H1 (cell line): ENCODE measurements around the gene NAV2. TPM values are rescaled to one million over a fixed set of nuclear protein-coding genes. Genes with fewer than 3 reads are reported as not detected.

Experiments used
- CTCF ChIA-PET: fragments of 300-600 bp; sonication (Branson Sonifier 250); formaldehyde crosslinking; loops from one replicate; lab custom pipeline; 2021; ENCODE audit not compliant: partially characterized antibody; lab: Charles Lee
- POLR2A ChIA-PET: fragments of 300-600 bp; sonication (Branson Sonifier 250); formaldehyde crosslinking; loops from one replicate; lab custom pipeline; 2021; ENCODE audit warnings: inconsistent platforms; ENCODE audit not compliant: partially characterized antibody; lab: Charles Lee
- DNase-seq, 2 experiments: peaks; one replicate each; pipeline versions ENCODE4 v3.0.0 to v3.0.0-alpha.2; 2010 to 2022; ENCODE audit warnings: low spot score in 2 of 2, low read depth in 1 of 2, mixed read lengths in 1 of 2
- FAIRE-seq: peaks from 2 replicates; lab custom pipeline; 2011; peaks lifted over from hg19 to GRCh38; lab: Jason Lieb, UNC
- H2AFZ ChIP-seq: 2 replicates; pipeline ENCODE4 v1.8.1; 2012; ENCODE audit warnings: low read length, inconsistent platforms
- H2AK5ac ChIP-seq: 2 replicates; pipeline ENCODE4 v1.6.1; 2013; ENCODE audit warnings: low read depth, low read length
- H2BK120ac ChIP-seq: replicated peaks from 2 replicates; pipeline ENCODE3; 2013; ENCODE audit warnings: low read depth, low read length, inconsistent platforms
- H2BK12ac ChIP-seq: 2 replicates; pipeline ENCODE4 v1.6.1; 2013; ENCODE audit warnings: low read depth, low read length
- H2BK15ac ChIP-seq: 2 replicates; pipeline ENCODE4 v1.6.1; 2013; ENCODE audit warnings: low read length
- H2BK20ac ChIP-seq: 2 replicates; pipeline ENCODE4 v1.6.1; 2013; ENCODE audit warnings: low read length
- H2BK5ac ChIP-seq: 2 replicates; pipeline ENCODE4 v1.6.1; 2013; ENCODE audit warnings: low read depth, low read length
- H3K14ac ChIP-seq: 2 replicates; pipeline ENCODE4 v1.6.1; 2013; ENCODE audit warnings: inconsistent platforms; ENCODE audit not compliant: insufficient read length
- H3K18ac ChIP-seq: 2 replicates; pipeline ENCODE4 v1.6.1; 2013; ENCODE audit warnings: low read length; ENCODE audit errors: extremely low read depth
- H3K23ac ChIP-seq: 2 replicates; pipeline ENCODE4 v1.6.1; 2013; ENCODE audit warnings: inconsistent platforms; ENCODE audit not compliant: insufficient read length
- H3K23me2 ChIP-seq: 2 replicates; pipeline ENCODE4 v1.6.1; 2013; ENCODE audit warnings: low read depth, low read length
- H3K27ac ChIP-seq: 2 replicates; pipeline ENCODE4 v1.6.1; 2011; ENCODE audit warnings: low read depth, low read length, inconsistent platforms
- H3K27me3 ChIP-seq, 4 experiments: replicated peaks in 1 of 4; 1 replicate in 1 of 4; 2 replicates in 3 of 4; pipeline versions ENCODE4 v1.6.1 to v1.8.1; 2011 to 2013; ENCODE audit warnings: low read length in 3 of 4, mild to moderate bottlenecking in 3 of 4, inconsistent platforms in 2 of 4, mixed read lengths in 2 of 4, moderate library complexity in 1 of 4; ENCODE audit not compliant: control insufficient read depth in 3 of 4, insufficient read depth in 3 of 4; ENCODE audit errors: extremely low read depth in 1 of 4
- H3K36me3 ChIP-seq, 4 experiments: 2 replicates each; pipeline versions ENCODE4 v1.6.1 to v1.8.1; 2011 to 2013; ENCODE audit warnings: mild to moderate bottlenecking in 4 of 4, low read length in 3 of 4, moderate library complexity in 2 of 4, control low read depth in 1 of 4, inconsistent platforms in 1 of 4; ENCODE audit not compliant: insufficient read depth in 4 of 4, control insufficient read depth in 2 of 4
- H3K4ac ChIP-seq: replicated peaks from 2 replicates; pipeline ENCODE3; 2013; ENCODE audit warnings: low read length, low read depth, mixed read lengths, inconsistent platforms; ENCODE audit not compliant: insufficient read length
- H3K4me1 ChIP-seq, 4 experiments: replicated peaks in 1 of 4; 1 replicate in 1 of 4; 2 replicates in 3 of 4; pipeline versions ENCODE4 v1.6.1 to v1.8.1; 2011 to 2013; ENCODE audit warnings: low read length in 3 of 4, inconsistent platforms in 2 of 4, mixed read lengths in 1 of 4; ENCODE audit not compliant: insufficient read depth in 4 of 4, control insufficient read depth in 3 of 4
- H3K4me2 ChIP-seq, 2 experiments: 2 replicates each; pipeline versions ENCODE4 v1.6.1 to v1.8.1; 2011 to 2013; ENCODE audit warnings: low read depth in 2 of 2, low read length in 2 of 2, control low read depth in 1 of 2, inconsistent platforms in 1 of 2, mild to moderate bottlenecking in 1 of 2; ENCODE audit not compliant: insufficient read depth in 1 of 2
- H3K4me3 ChIP-seq, 4 experiments: fragments of 200-600, 300-600 bp in 1 of 4; sonication (generic), shearing (Covaris generic), sonication (Bioruptor Twin) in 1 of 4; 2 replicates each; pipeline versions ENCODE4 v1.5.1 to v1.8.1; 2011 to 2016; ENCODE audit warnings: low read length in 4 of 4, low read depth in 3 of 4, control low read depth in 2 of 4, inconsistent platforms in 2 of 4, mild to moderate bottlenecking in 2 of 4, mixed read lengths in 1 of 4, moderate library complexity in 1 of 4; ENCODE audit not compliant: insufficient read depth in 2 of 4; ENCODE audit errors: extremely low read depth in 1 of 4
- H3K56ac ChIP-seq: replicated peaks from 2 replicates; pipeline ENCODE3; 2013; ENCODE audit warnings: low read depth, mild to moderate bottlenecking, mixed read lengths, low read length, inconsistent platforms; ENCODE audit not compliant: insufficient read length
- H3K79me1 ChIP-seq: 2 replicates; pipeline ENCODE4 v1.6.1; 2013; ENCODE audit warnings: low read depth, low read length, control low read depth
- H3K79me2 ChIP-seq, 2 experiments: 2 replicates each; pipeline versions ENCODE4 v1.6.1 to v1.8.1; 2012 to 2013; ENCODE audit warnings: low read length in 2 of 2, mild to moderate bottlenecking in 2 of 2, inconsistent platforms in 1 of 2; ENCODE audit not compliant: insufficient read depth in 2 of 2, control insufficient read depth in 1 of 2
- H3K9ac ChIP-seq, 4 experiments: replicated peaks in 1 of 4; 1 replicate in 1 of 4; 2 replicates in 3 of 4; pipeline versions ENCODE4 v1.6.1 to v1.8.1; 2011 to 2013; ENCODE audit warnings: low read depth in 3 of 4, low read length in 3 of 4, control low read depth in 2 of 4, mild to moderate bottlenecking in 2 of 4, moderate library complexity in 2 of 4, inconsistent platforms in 1 of 4; ENCODE audit errors: extremely low read depth in 1 of 4
- H3K9me3 ChIP-seq, 2 experiments: 2 replicates each; pipeline versions ENCODE4 v1.6.1 to v1.8.1; 2012 to 2013; ENCODE audit warnings: mild to moderate bottlenecking in 2 of 2, moderate library complexity in 2 of 2, control low read depth in 1 of 2, inconsistent platforms in 1 of 2, low read depth in 1 of 2, low read length in 1 of 2, mixed read lengths in 1 of 2; ENCODE audit not compliant: insufficient read depth in 2 of 2
- H4K20me1 ChIP-seq, 2 experiments: replicated peaks in 1 of 2; 2 replicates each; pipeline versions ENCODE3 to v1.8.1; 2011 to 2013; ENCODE audit warnings: inconsistent platforms in 2 of 2, low read length in 2 of 2, mild to moderate bottlenecking in 1 of 2; ENCODE audit not compliant: insufficient read depth in 2 of 2, control insufficient read depth in 1 of 2
- H4K5ac ChIP-seq: 2 replicates; pipeline ENCODE4 v1.6.1; 2013; ENCODE audit warnings: low read length, low read depth, mixed read lengths, inconsistent platforms; ENCODE audit not compliant: insufficient read length
- H4K8ac ChIP-seq: 2 replicates; pipeline ENCODE4 v1.8.0; 2013; ENCODE audit warnings: mild to moderate bottlenecking, moderate library complexity, low read length, inconsistent platforms; ENCODE audit not compliant: insufficient read depth; ENCODE audit errors: extremely low read depth
- H4K91ac ChIP-seq: replicated peaks from 2 replicates; pipeline ENCODE3; 2013; ENCODE audit warnings: low read length, mixed read lengths, inconsistent platforms; ENCODE audit not compliant: insufficient read length
- BACH1 ChIP-seq: IDR thresholded peaks from 2 replicates; pipeline ENCODE4 v1.6.1; 2012; ENCODE audit warnings: low read length, improper control_type of control experiment
- BRCA1 ChIP-seq: IDR thresholded peaks from 2 replicates; pipeline ENCODE4 v1.6.1; 2012; ENCODE audit warnings: low read depth, low read length, improper control_type of control experiment
- CBX8 ChIP-seq: fragments of 300-800, 300-1000 bp; sonication (generic); IDR thresholded peaks from 2 replicates; pipeline ENCODE4 v1.7.1; 2016; ENCODE audit warnings: low read depth, low read length, borderline replicate concordance
- CTBP2 ChIP-seq: IDR thresholded peaks from 2 replicates; pipeline ENCODE4 v1.7.0; 2011; ENCODE audit warnings: borderline replicate concordance, mild to moderate bottlenecking, moderate library complexity, mixed read lengths, low read length; ENCODE audit not compliant: insufficient read depth, insufficient read length
- E2F6 ChIP-seq: IDR thresholded peaks from 2 replicates; pipeline ENCODE4 v1.6.1; 2012; ENCODE audit warnings: inconsistent platforms
- POLR2A ChIP-seq, 2 experiments: IDR thresholded peaks; 1 replicate in 1 of 2; 2 replicates in 1 of 2; pipeline ENCODE4 v1.6.1; 2011; ENCODE audit warnings: low read depth in 2 of 2, low read length in 2 of 2, mild to moderate bottlenecking in 2 of 2; ENCODE audit errors: control extremely low read depth in 1 of 2
- POU5F1 ChIP-seq: IDR thresholded peaks from 2 replicates; pipeline ENCODE4 v1.6.1; 2011; ENCODE audit warnings: low read depth, mild to moderate bottlenecking, low read length, moderate library complexity
- RNF2 ChIP-seq: fragments of 200-900, 300-1000 bp; sonication (generic); IDR thresholded peaks from 2 replicates; pipeline ENCODE4 v1.7.1; 2016; ENCODE audit warnings: borderline replicate concordance, low read depth, mild to moderate bottlenecking, antibody characterized with exemption, low read length; ENCODE audit not compliant: poor library complexity, severe bottlenecking; ENCODE audit errors: missing control alignments
- TAF1 ChIP-seq: IDR thresholded peaks from 2 replicates; pipeline ENCODE4 v1.6.1; 2011; ENCODE audit warnings: mild to moderate bottlenecking, low read depth, low read length
- WGBS, 2 experiments: shearing (Covaris generic) in 1 of 2; methylation state at CpG; one replicate each; pipeline versions ENCODE4 v1.1.6 to v1.1.7; 2013 to 2015; ENCODE audit warnings: low lambda C conversion rate in 2 of 2, mixed read lengths in 2 of 2, inconsistent platforms in 1 of 2, low coverage in 1 of 2, missing lambda C conversion rate in 1 of 2; ENCODE audit not compliant: insufficient replicate concordance in 2 of 2, insufficient coverage in 1 of 2, insufficient read length in 1 of 2; ENCODE audit errors: extremely low coverage in 1 of 2, missing lambda C conversion rate in 1 of 2; 5-methylcytosine and 5-hydroxymethylcytosine counted together
- polyA plus RNA-seq, 7 experiments: library from polyadenylated mRNA; depleted of rRNA in 3 of 7; stranded (reverse) in 5 of 7; unstranded in 2 of 7; fragments of >200 nt in 5 of 7; fragments of 200-250 nt in 2 of 7; gene quantifications; 1 replicate in 5 of 7; 2 replicates in 1 of 7; 4 replicates in 1 of 7; pipeline versions ENCODE4 v1.2.1 to v1.2.3, GENCODE V29; 2011 to 2013; ENCODE audit warnings: missing spikeins in 2 of 7, mixed read lengths in 2 of 7
- total RNA-seq: library from RNA; stranded (reverse); fragmentation: NEBNext Ultra II Directional; extraction: Animal tissue kit (Norgen Biotek cat#: 25700); gene quantifications from 2 replicates; pipeline ENCODE4 v1.2.1, GENCODE V29; 2021

NAV2 gene
- total and polyA plus RNA-seq, 2 of the 8 experiments (the other 6 are each of a cell fraction or from before 2014, with no cell fraction given), result 35.6 to 73.6 TPM

DNA sequence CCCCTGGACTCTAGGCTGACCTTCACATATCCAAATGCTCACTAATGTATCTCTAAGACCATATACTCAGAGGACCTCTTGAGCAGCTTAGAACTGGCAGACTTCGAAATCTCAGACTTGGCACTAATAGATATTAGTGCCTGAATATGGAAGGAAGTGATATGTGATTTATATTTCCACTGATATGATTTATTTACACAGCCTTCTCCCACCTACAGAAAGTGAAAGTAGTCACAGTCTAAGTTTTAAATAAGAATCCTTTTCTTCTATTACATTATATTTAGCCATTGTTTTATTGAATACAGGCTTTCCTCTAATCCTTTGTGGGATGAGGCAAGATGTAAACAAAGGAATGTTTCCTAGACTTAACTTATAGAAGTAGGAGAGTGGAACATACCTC lies 6.7 kb upstream of the NAV2 start:
- Histone ChIP-seq H2BK12ac (no peak overlapping the region), H3K36me3 (no peaks in the 10 kb centered on the region), H4K5ac (no peak overlapping the region), H3K27me3 (no peaks in the 10 kb centered on the region; a peak in 1 of 7 replicates), H4K8ac (no peak overlapping the region), H3K79me2 (no peaks in the 10 kb centered on the region), H4K91ac (no peak overlapping the region), H4K20me1 (no peaks in the 10 kb centered on the region), H3K79me1 (no peaks in the 10 kb centered on the region), H2AK5ac (no peak overlapping the region), H3K4me3 (no peak overlapping the region), H3K9me3 (no peaks in the 10 kb centered on the region), H3K27ac (no peak overlapping the region), H3K23me2 (no peaks in the 10 kb centered on the region), H2BK15ac (no peak overlapping the region), H2BK120ac (no peak overlapping the region), H3K4ac (no peak overlapping the region), H3K4me2 (no peak overlapping the region), H3K14ac (no peak overlapping the region), H3K23ac (no peak overlapping the region), H2BK5ac (no peak overlapping the region), H3K9ac (no peak overlapping the region), H2AFZ (no peak overlapping the region), H3K56ac (no peak overlapping the region), H2BK20ac (no peak overlapping the region), H3K4me1 (peaks cover 0 to 3% (median 0%) of the 10 kb centered on the region in 4 experiments; a peak in 1 of 7 replicates), H3K18ac (no peak overlapping the region)
- 95% methylated on average over 1 of the region's 1 CpG; no CpG with 5 or more reads in 1 of the 2 experiments for WGBS, 2 experiments
- no peak for DNase-seq
- no peak for FAIRE-seq
- CTCF ChIA-PET, result interaction anchor here (0.7 to 1.4 kb wide), 3 partner anchors 8 to 103 kb away, joined by 3 to 4 read pairs (median 3); no protein-coding TSS in a partner anchor
- POLR2A ChIA-PET, result no interaction called here
- TF ChIP-seq POU5F1 (no peak), BRCA1 (no peak), POLR2A (IDR thresholded peaks at IDR 0.05; ENCODE audit: control extremely low read depth in 1 of 2, low read depth in 2 of 2, low read length in 2 of 2) (no peak), CBX8 (no peak), BACH1 (no peak), CTBP2 (no peak), TAF1 (no peak), RNF2 (no peak), E2F6 (no peak)
